ENCODE measurements around the gene XPO4.

- TF ChIP-seq RBBP5 (IDR thresholded peaks at IDR 0.05; ENCODE audit: borderline replicate concordance, low read depth, low read length) (no peak), HDAC2 (IDR thresholded peaks at IDR 0.05; ENCODE audit: borderline replicate concordance in 1 of 2, low read depth in 2 of 2, low read length in 2 of 2) (no peak)
Measured at GRCh38 chr13:20911037-20911436, 8.5 kb upstream of the XPO4 start.
